HepG2 (cell line): ENCODE results near the gene RRP36. TPM values are rescaled to one million over a fixed set of nuclear protein-coding genes. Genes with fewer than 3 reads are reported as not detected.

ENCODE experiments used
- ATAC-seq: fragments of 200-7000 bp; cut with Tn5 transposase; 3 replicates; pipeline ENCODE4 v1.9.1; 2020; ENCODE audit warnings: mild to moderate bottlenecking, moderate library complexity
- BruUV-seq: library from RNA; stranded (reverse); fragments of 400-500 nt; replicated peaks from 2 replicates; lab custom pipeline; 2021; lab: Mats Ljungman, UMichigan
- CTCF ChIA-PET: fragments of 300-600 bp; formaldehyde crosslinking; extraction: SDS; loops from one replicate; lab custom pipeline; 2021; ENCODE audit warnings: low total read pairs, inconsistent platforms, low intra/inter-chr PET ratio; lab: Yijun Ruan, JAX
- POLR2A ChIA-PET: fragments of 350-600 bp; sonication (Branson Sonifier 250); formaldehyde crosslinking; loops from one replicate; lab custom pipeline; 2020; ENCODE audit warnings: antibody characterized with exemption, inconsistent platforms; lab: Yijun Ruan, JAX
- DNase-seq: peaks from one replicate; pipeline ENCODE4 v3.0.0-alpha.2; 2015; ENCODE audit warnings: low spot score
- FAIRE-seq: peaks from 3 replicates; lab custom pipeline; 2011; peaks lifted over from hg19 to GRCh38; lab: Jason Lieb, UNC
- H2AFZ ChIP-seq: one replicate; pipeline ENCODE4 v1.6.1; 2011; ENCODE audit warnings: low read length, inconsistent platforms
- H3K27ac ChIP-seq: fragments of 300-600 bp; 3 replicates; pipeline ENCODE4 v1.8.0; 2011; ENCODE audit warnings: mixed run types, mild to moderate bottlenecking, mixed read lengths, low read length, inconsistent platforms; ENCODE audit not compliant: insufficient read depth; ENCODE audit errors: extremely low read length
- H3K27me3 ChIP-seq, 2 experiments: fragments of 200-600 bp in 1 of 2; 2 replicates in 1 of 2; 3 replicates in 1 of 2; pipeline versions ENCODE4 v1.6.0 to v1.8.0; 2011; ENCODE audit warnings: low read length in 2 of 2, mild to moderate bottlenecking in 2 of 2, moderate library complexity in 2 of 2, inconsistent platforms in 1 of 2; ENCODE audit not compliant: insufficient read depth in 2 of 2, control insufficient read depth in 1 of 2
- H3K36me3 ChIP-seq, 2 experiments: fragments of 200-600 bp in 1 of 2; replicated peaks in 1 of 2; 2 replicates in 1 of 2; 3 replicates in 1 of 2; pipeline versions ENCODE4 v1.5.1 to v1.8.0; 2011; ENCODE audit warnings: low read length in 2 of 2, inconsistent platforms in 1 of 2; ENCODE audit not compliant: insufficient read depth in 2 of 2, control insufficient read depth in 1 of 2
- H3K4me1 ChIP-seq: 2 replicates; pipeline ENCODE4 v1.5.1; 2012; ENCODE audit warnings: low read length, inconsistent platforms; ENCODE audit not compliant: insufficient read depth
- H3K4me2 ChIP-seq: 2 replicates; pipeline ENCODE4 v1.6.0; 2011; ENCODE audit warnings: low read depth, low read length, inconsistent platforms
- H3K4me3 ChIP-seq, 3 experiments: fragments of 200-600 bp in 1 of 3; sonication (generic), shearing (Covaris generic) in 1 of 3; replicated peaks in 1 of 3; 2 replicates each; pipeline ENCODE4 v1.5.1; 2011 to 2016; ENCODE audit warnings: low read length in 3 of 3, inconsistent platforms in 2 of 3, low read depth in 2 of 3, mild to moderate bottlenecking in 2 of 3, control low read depth in 1 of 3, mixed read lengths in 1 of 3; ENCODE audit not compliant: insufficient read depth in 1 of 3
- H3K79me2 ChIP-seq: one replicate; pipeline ENCODE4 v1.6.1; 2011; ENCODE audit warnings: low read length, inconsistent platforms; ENCODE audit not compliant: insufficient read depth
- H3K9ac ChIP-seq: 2 replicates; pipeline ENCODE4 v1.6.0; 2011; ENCODE audit warnings: mild to moderate bottlenecking, low read depth, low read length, inconsistent platforms; ENCODE audit not compliant: insufficient read depth
- H3K9me3 ChIP-seq: 2 replicates; pipeline ENCODE4 v1.5.1; 2012; ENCODE audit warnings: mild to moderate bottlenecking, low read length
- H4K20me1 ChIP-seq: 2 replicates; pipeline ENCODE4 v1.6.0; 2011; ENCODE audit warnings: inconsistent platforms, mild to moderate bottlenecking, low read length, moderate library complexity; ENCODE audit not compliant: insufficient read depth
- AGO2 ChIP-seq: fragments of 200-400 bp; formaldehyde crosslinking; optimal IDR thresholded peaks from 2 replicates; pipeline ENCODE3; 2017; ENCODE audit warnings: mild to moderate bottlenecking, low read depth, low read length, moderate library complexity
- AKNA ChIP-seq: sonication (generic); formaldehyde crosslinking; IDR thresholded peaks from 2 replicates; pipeline ENCODE4 v1.4.0; 2020; ENCODE audit warnings: missing genetic modification reagents, borderline replicate concordance
- GPN1 ChIP-seq: sonication (generic); formaldehyde crosslinking; IDR thresholded peaks from 2 replicates; pipeline ENCODE4 v1.5.1; 2020; ENCODE audit warnings: missing genetic modification reagents, borderline replicate concordance
- HBP1 ChIP-seq: IDR thresholded peaks from 2 replicates; pipeline ENCODE4 v1.6.1; 2016; ENCODE audit warnings: low read depth, control low read depth
- KLF16 ChIP-seq, 2 experiments: sonication (generic) in 1 of 2; formaldehyde crosslinking in 1 of 2; IDR thresholded peaks; 2 replicates each; pipeline versions ENCODE4 v1.6.1 to v1.8.0; 2016 to 2023; ENCODE audit warnings: missing genetic modification reagents in 2 of 2, missing compliant biosample characterization in 1 of 2
- POLR2G ChIP-seq: fragments of 200-400 bp; formaldehyde crosslinking; IDR thresholded peaks from 2 replicates; pipeline ENCODE4 v1.6.1; 2018; ENCODE audit warnings: mild to moderate bottlenecking, low read depth, low read length, moderate library complexity
- SALL1 ChIP-seq: sonication (generic); formaldehyde crosslinking; IDR thresholded peaks from 2 replicates; pipeline ENCODE4 v1.8.0; 2022; ENCODE audit warnings: mild to moderate bottlenecking, missing genetic modification reagents
- THAP11 ChIP-seq: IDR thresholded peaks from 2 replicates; pipeline ENCODE4 v1.6.1; 2016; ENCODE audit warnings: missing biosample characterization, missing genetic modification reagents
- ZFY ChIP-seq: sonication (generic); formaldehyde crosslinking; IDR thresholded peaks from 2 replicates; pipeline ENCODE4 v1.4.0; 2020; ENCODE audit warnings: missing genetic modification reagents
- ZNF205 ChIP-seq: IDR thresholded peaks from 2 replicates; pipeline ENCODE4 v1.6.1; 2018; ENCODE audit warnings: missing biosample characterization, missing genetic modification reagents
- ZNF263 ChIP-seq: sonication (generic); formaldehyde crosslinking; IDR thresholded peaks from 2 replicates; pipeline ENCODE4 v1.4.0; 2020; ENCODE audit warnings: missing genetic modification reagents
- ZNF569 ChIP-seq: sonication (generic); formaldehyde crosslinking; IDR thresholded peaks from 2 replicates; pipeline ENCODE4 v1.5.0; 2020; ENCODE audit warnings: mild to moderate bottlenecking, missing genetic modification reagents, moderate library complexity, borderline replicate concordance
- ZNF574 ChIP-seq: sonication (generic); formaldehyde crosslinking; IDR thresholded peaks from 2 replicates; pipeline ENCODE4 v1.4.0; 2020; ENCODE audit warnings: missing genetic modification reagents
- ZNF782 ChIP-seq: sonication (generic); formaldehyde crosslinking; IDR thresholded peaks from 2 replicates; pipeline ENCODE4 v1.4.0; 2020; ENCODE audit warnings: missing genetic modification reagents, mild to moderate bottlenecking, borderline replicate concordance
- WGBS: methylation state at CpG from one replicate; pipeline ENCODE4 v1.1.6; 2017; ENCODE audit warnings: low lambda C conversion rate; 5-methylcytosine and 5-hydroxymethylcytosine counted together
- in situ Hi-C: cut with HindIII; loops from 2 replicates; pipeline ENCODE4 v1.10.0; 2017; ENCODE audit warnings: low pct_unique_long_range_greater_than_20kb; ENCODE audit not compliant: extremely low pct_ligation_motif_present
- intact Hi-C: fragments of 100-400 bp; cut with micrococcal nuclease; formaldehyde crosslinking; loops from one replicate; pipeline ENCODE4 v1.10.0; 2022; ENCODE audit not compliant: unreplicated experiment
- polyA plus RNA-seq, 8 experiments: library from polyadenylated mRNA; depleted of rRNA in 3 of 8; stranded (reverse) in 7 of 8; unstranded in 1 of 8; fragments of >200 nt; fragmentation: Illumina TruSeq in 4 of 8; extraction: Trizol in 4 of 8; gene quantifications; 2 replicates each; pipeline versions ENCODE4 v1.2.1 to v1.2.3, GENCODE V29; 2011 to 2016; ENCODE audit warnings: low read depth in 4 of 8, missing spikeins in 1 of 8, mixed read lengths in 1 of 8; ENCODE audit not compliant: insufficient read depth in 1 of 8
- total RNA-seq, 5 experiments: library from RNA; depleted of rRNA; stranded (reverse); fragments of >200 nt; fragmentation: Illumina TruSeq; extraction: Trizol; gene quantifications; 2 replicates each; pipeline ENCODE4 v1.2.3, GENCODE V29; 2016; ENCODE audit warnings: low read depth in 1 of 5

The RRP36 gene
- total and polyA plus RNA-seq, 2 of the 13 experiments (the other 11 are each of a cell fraction or from before 2014, with no cell fraction given) = 29.5 to 144 TPM

DNA sequence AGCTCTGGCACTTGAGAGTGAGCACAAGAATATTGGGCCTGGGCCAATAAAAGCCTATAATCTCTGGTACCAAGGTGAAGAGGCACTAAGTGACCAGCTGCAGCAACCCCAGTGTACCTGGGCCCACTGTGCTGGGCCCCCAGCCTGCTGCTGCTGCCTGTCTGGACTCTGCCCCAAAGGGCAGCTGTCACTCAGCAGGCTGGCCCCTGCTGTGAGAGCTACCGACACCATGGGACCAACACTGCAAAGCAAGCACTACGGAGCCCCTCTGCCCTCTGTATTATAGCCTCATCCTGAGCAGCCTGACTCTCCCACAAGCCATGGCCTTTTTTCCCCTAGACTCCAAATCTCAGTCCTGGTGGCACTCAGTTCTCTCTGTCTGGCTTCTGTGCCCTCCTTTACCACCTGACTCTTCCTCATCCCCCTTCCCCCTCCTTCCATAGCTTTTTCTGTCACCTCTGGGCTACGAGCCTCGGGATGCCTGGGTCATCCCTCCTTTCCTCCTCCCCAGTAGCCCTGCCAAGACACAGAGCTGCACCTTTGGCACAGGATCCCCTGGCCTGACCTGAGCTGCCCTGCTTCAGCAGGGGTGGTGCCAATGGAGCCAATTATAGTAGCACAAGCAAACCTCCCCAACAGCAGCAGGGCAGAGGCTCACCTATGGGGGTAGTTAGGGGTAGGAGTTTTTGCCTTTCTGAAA is 14.2 kb downstream of the RRP36 start:
- ChIA-PET POLR2A (interaction anchor here (1.4 to 5.2 kb wide), 6 partner anchors 15 to 51 kb away, joined by 3 to 41 read pairs (median 16); partner anchors contain the start of genes CUL7, KLC4, KLHDC3 and MEA1), CTCF (interaction anchor here (0.8 kb wide), 1 partner anchor 108 kb away, joined by 3 read pairs; no protein-coding TSS in a partner anchor)
- DNase-seq (no peak), FAIRE-seq (peak; percentile 68), ATAC-seq (peak; percentile 86)
- no peaks in the 10 kb centered on the region for H3K9me3 ChIP-seq
- peak overlapping the region; percentile 41 for H3K4me2 ChIP-seq
- no peaks in the 10 kb centered on the region for H3K79me2 ChIP-seq
- H2AFZ ChIP-seq = no peak overlapping the region
- peaks cover 12% of the 10 kb centered on the region for H3K4me1 ChIP-seq
- in situ Hi-C loops = no loop called here
- WGBS = 45% methylated on average over 4 of the region's 4 CpGs
- H3K27me3 ChIP-seq = no peaks in the 10 kb centered on the region
- peaks cover 27 to 55% of the 10 kb centered on the region in 2 experiments for H3K36me3 ChIP-seq
- peak overlapping the region in 1 of 3 experiments; percentile 3; a peak in 1 of 6 replicates for H3K4me3 ChIP-seq
- peak overlapping the region; percentile 39 for H3K27ac ChIP-seq
- H3K9ac ChIP-seq = no peak overlapping the region
- intact Hi-C loops = loop anchor here (1.0 kb wide), 1 partner anchor 26 kb away; no protein-coding TSS in a partner anchor
- H4K20me1 ChIP-seq = peaks cover 3% of the 10 kb centered on the region; the same call in 1 of the 2 replicates
- TSS peak; percentile 24 for BruUV-seq
- 0 out of 2 replicates have a peak, but pooled peaks have one; percentile 24 for TF ChIP-seq ZNF205 (CRISPR knock-in tag)
- TF ChIP-seq AKNA (CRISPR knock-in tag) = no peak
- 0 out of 2 replicates have a peak, but pooled peaks have one; percentile 11 for TF ChIP-seq ZNF574 (CRISPR knock-in tag)
- TF ChIP-seq GPN1 (CRISPR knock-in tag) = no peak
- TF ChIP-seq AGO2 = peak; percentile 72
- TF ChIP-seq POLR2G = peak; percentile 47; the same call in 1 of the 2 replicates
- 0 out of 2 replicates have a peak, but pooled peaks have one; percentile 16 for TF ChIP-seq SALL1 (CRISPR knock-in tag)
- no peak for TF ChIP-seq ZNF782 (CRISPR knock-in tag)
- TF ChIP-seq ZNF569 (CRISPR knock-in tag) = no peak
- TF ChIP-seq ZFY (CRISPR knock-in tag) = 0 out of 2 replicates have a peak, but pooled peaks have one; percentile 14
- 0 out of 2 replicates have a peak, but pooled peaks have one; percentile 23 for TF ChIP-seq ZNF263
- TF ChIP-seq THAP11 (CRISPR knock-in tag) = no peak
- no peak for TF ChIP-seq HBP1 (CRISPR knock-in tag)
- no peak for TF ChIP-seq KLF16 (CRISPR knock-in tag; IDR thresholded peaks at IDR 0.05)
